Middle frontal gyrus (tissue), 1 donor: Measurements from ENCODE around the gene ANO9.
"Not testable (repeated sequence)": the region's sequence is repeated elsewhere in the genome, so short reads cannot be mapped to it uniquely, and the experiment has no call there.

Source experiments
- DNase-seq: peaks from one replicate; pipeline ENCODE4 v3.0.0-alpha.2; 2015; ENCODE audit warnings: low spot score; ENCODE audit errors: extremely low spot score

The ANO9 gene

GRCh38 chr11:403761-404431, 37.9 kb downstream of the ANO9 start:
- no peak for DNase-seq

GRCh38 chr11:403021-403760, 38.6 kb downstream of the ANO9 start:
- DNase-seq: no peak

GRCh38 chr11:401196-401595, 40.6 kb downstream of the ANO9 start:
- not testable (repeated sequence) for DNase-seq

GRCh38 chr11:400241-400689, 41.5 kb downstream of the ANO9 start:
- DNase-seq: no peak

- no peak for DNase-seq
These were observed 42.0 kb downstream of the ANO9 start for GRCh38 chr11:399731-400211.

- DNase-seq: no peak
These were observed 43.0 kb downstream of the ANO9 start for GRCh38 chr11:398826-399225.

GRCh38 chr11:396948-397548, 44.8 kb downstream of the ANO9 start:
- no peak for DNase-seq

GRCh38 chr11:396511-396947, 45.3 kb downstream of the ANO9 start:
- DNase-seq: no peak

GRCh38 chr11:395866-396265, 45.9 kb downstream of the ANO9 start:
- no peak for DNase-seq

GRCh38 chr11:394858-395655, 46.8 kb downstream of the ANO9 start:
- no peak for DNase-seq

GRCh38 chr11:394034-394857, 47.6 kb downstream of the ANO9 start, which contains the start of gene PKP3:
Gene PKP3, plus strand, starts transcription at chr11:394209. Its CDS starts 84 bp downstream, at chr11:394293.
- DNase-seq: no peak

- no peak for DNase-seq
These were observed 48.4 kb downstream of the ANO9 start for GRCh38 chr11:393219-394033.

- DNase-seq: no peak
These were observed 49.6 kb downstream of the ANO9 start for GRCh38 chr11:392102-392777.

- DNase-seq: no peak
These were observed 50.4 kb downstream of the ANO9 start for GRCh38 chr11:391117-392017.

GRCh38 chr11:390175-390574, 51.6 kb downstream of the ANO9 start:
- no peak for DNase-seq

GRCh38 chr11:389369-389768, 52.4 kb downstream of the ANO9 start:
- not testable (repeated sequence) for DNase-seq

- DNase-seq: no peak
These were observed 54.5 kb downstream of the ANO9 start for GRCh38 chr11:387193-387793.

GRCh38 chr11:386483-386882, 55.3 kb downstream of the ANO9 start:
- no peak for DNase-seq
